Inflammatory macrophage treated with lipopolysaccharide for 4 hours (primary cell): ENCODE measurements around the gene PNPT1.
A peak's percentile ranks its signal among the peaks of the same experiment; 100 is the strongest.
"Not testable (repeated sequence)": the region's sequence is repeated elsewhere in the genome, so short reads cannot be mapped to it uniquely, and the experiment has no call there.

Experiments
- DNase-seq: peaks from one replicate; pipeline ENCODE4 v3.0.0-alpha.2; 2020

The PNPT1 gene

GRCh38 chr2:55653255-55653654, 40.4 kb downstream of the PNPT1 start:
- no peak for DNase-seq

- DNase-seq: no peak
These were observed 44.4 kb downstream of the PNPT1 start for GRCh38 chr2:55649211-55649610.

- DNase-seq: no peak
These were observed 56.8 kb downstream of the PNPT1 start for GRCh38 chr2:55636831-55637230.

- no peak for DNase-seq
These were observed 64.7 kb downstream of the PNPT1 start for GRCh38 chr2:55628931-55629330.

- no peak for DNase-seq
These were observed 65.7 kb downstream of the PNPT1 start for GRCh38 chr2:55627915-55628314.

GRCh38 chr2:55621802-55622201, 71.8 kb downstream of the PNPT1 start:
- DNase-seq: no peak

GRCh38 chr2:55620123-55620779, 73.4 kb downstream of the PNPT1 start:
- peak; percentile 5 for DNase-seq

- DNase-seq: peak; percentile 64
These were observed 75.2 kb downstream of the PNPT1 start for GRCh38 chr2:55618275-55619055.

GRCh38 chr2:55618025-55618274, 75.7 kb downstream of the PNPT1 start:
- no peak for DNase-seq

GRCh38 chr2:55617175-55618024, 76.2 kb downstream of the PNPT1 start, which contains the start of gene PPP4R3B:
Gene PPP4R3B (minus strand): TSS chr2:55617622. CDS start chr2:55617285, 337 bp downstream.
- peak; percentile 100 for DNase-seq

- peak; percentile 42 for DNase-seq
These were observed 77.0 kb downstream of the PNPT1 start for GRCh38 chr2:55616551-55617174.

GRCh38 chr2:55611997-55612396, 81.6 kb downstream of the PNPT1 start:
- no peak for DNase-seq

- no peak for DNase-seq
These were observed 82.5 kb downstream of the PNPT1 start for GRCh38 chr2:55610954-55611743.

- no peak for DNase-seq
These were observed 83.6 kb downstream of the PNPT1 start for GRCh38 chr2:55609938-55610578.

- DNase-seq: no peak
These were observed 84.3 kb downstream of the PNPT1 start for GRCh38 chr2:55609193-55609794.

- DNase-seq: no peak
These were observed 85.9 kb downstream of the PNPT1 start for GRCh38 chr2:55607717-55608116.

- no peak for DNase-seq
These were observed 89.5 kb downstream of the PNPT1 start for GRCh38 chr2:55604027-55604565.

- DNase-seq: no peak
These were observed 91.8 kb downstream of the PNPT1 start for GRCh38 chr2:55601849-55602248.

- no peak for DNase-seq
These were observed 95.4 kb downstream of the PNPT1 start for GRCh38 chr2:55598056-55598795.

- DNase-seq: not testable (repeated sequence)
These were observed 96.8 kb downstream of the PNPT1 start for GRCh38 chr2:55596795-55597194.
